Endodermal cell (in vitro differentiated cells): ENCODE results near the gene ECHS1. TPM values are rescaled to one million over a fixed set of nuclear protein-coding genes. Genes with fewer than 3 reads are reported as not detected.

Source experiments
- DNase-seq: peaks from one replicate; pipeline ENCODE4 v3.0.0-alpha.2; 2017
- H3K27ac ChIP-seq: 2 replicates; pipeline ENCODE4 v1.5.1; 2013; ENCODE audit warnings: mild to moderate bottlenecking, low read depth, low read length, moderate library complexity
- H3K27me3 ChIP-seq: 2 replicates; pipeline ENCODE4 v1.6.1; 2013; ENCODE audit warnings: mild to moderate bottlenecking, low read length, moderate library complexity; ENCODE audit not compliant: insufficient read depth, control insufficient read depth, poor library complexity, severe bottlenecking
- H3K36me3 ChIP-seq: 2 replicates; pipeline ENCODE4 v1.7.0; 2013; ENCODE audit warnings: mild to moderate bottlenecking, low read length, moderate library complexity; ENCODE audit not compliant: control insufficient read depth, insufficient read depth
- H3K4me1 ChIP-seq: one replicate; pipeline ENCODE4 v1.7.0; 2013; ENCODE audit warnings: low read length; ENCODE audit not compliant: control insufficient read depth, insufficient read depth
- H3K4me3 ChIP-seq: 2 replicates; pipeline ENCODE4 v1.5.1; 2013; ENCODE audit warnings: mild to moderate bottlenecking, low read length, moderate library complexity
- H3K9ac ChIP-seq: 2 replicates; pipeline ENCODE4 v1.6.1; 2013; ENCODE audit warnings: mild to moderate bottlenecking, low read length, moderate library complexity; ENCODE audit not compliant: poor library complexity, severe bottlenecking; ENCODE audit errors: extremely low read depth
- H3K9me3 ChIP-seq: 2 replicates; pipeline ENCODE4 v1.6.1; 2013; ENCODE audit warnings: mild to moderate bottlenecking, low read length, moderate library complexity; ENCODE audit not compliant: control insufficient read depth
- H3K27ac Mint-ChIP-seq: 2 replicates; pipeline ENCODE4 v1.8.0; 2020; ENCODE audit warnings: mixed read lengths
- H3K27me3 Mint-ChIP-seq: 2 replicates; pipeline ENCODE4 v1.8.0; 2021; ENCODE audit warnings: mild to moderate bottlenecking, mixed read lengths; ENCODE audit not compliant: insufficient read depth
- H3K36me3 Mint-ChIP-seq: 2 replicates; pipeline ENCODE4 v1.8.0; 2020; ENCODE audit warnings: low read depth, mixed read lengths
- H3K4me1 Mint-ChIP-seq: 2 replicates; pipeline ENCODE4 v1.8.0; 2020; ENCODE audit warnings: mixed read lengths
- H3K4me3 Mint-ChIP-seq: 2 replicates; pipeline ENCODE4 v1.8.0; 2020; ENCODE audit warnings: mild to moderate bottlenecking, moderate library complexity, mixed read lengths
- H3K9me3 Mint-ChIP-seq: 2 replicates; pipeline ENCODE4 v1.8.0; 2020; ENCODE audit warnings: mild to moderate bottlenecking, mixed read lengths
- WGBS, 2 experiments: methylation state at CpG; one replicate each; pipeline versions ENCODE4 v1.1.5 to v1.1.7; 2013; ENCODE audit warnings: missing lambda C conversion rate in 2 of 2, mixed read lengths in 1 of 2; ENCODE audit not compliant: insufficient coverage in 1 of 2, insufficient read length in 1 of 2; 5-methylcytosine and 5-hydroxymethylcytosine counted together
- total RNA-seq, 2 donors: library from RNA; stranded (reverse); fragmentation: NEBNext Ultra II Directional in 1 of 2; extraction: Animal tissue kit (Norgen Biotek cat#: 25700) in 1 of 2; gene quantifications; 2 replicates in 1 of 2; 3 replicates in 1 of 2; pipeline ENCODE4 v1.2.1, GENCODE V29; 2021
- TF ChIP-seq, protein P1 (sequence below): fragments of 200-600 bp; sonication (generic); conservative IDR thresholded peaks from 2 replicates; pipeline ENCODE4 v1.5.0; 2021; ENCODE audit warnings: antibody characterized with exemption, mild to moderate bottlenecking

The ECHS1 gene
- total RNA-seq, 2 donors from 2014 or later: 92.3 to 102 TPM

DNA sequence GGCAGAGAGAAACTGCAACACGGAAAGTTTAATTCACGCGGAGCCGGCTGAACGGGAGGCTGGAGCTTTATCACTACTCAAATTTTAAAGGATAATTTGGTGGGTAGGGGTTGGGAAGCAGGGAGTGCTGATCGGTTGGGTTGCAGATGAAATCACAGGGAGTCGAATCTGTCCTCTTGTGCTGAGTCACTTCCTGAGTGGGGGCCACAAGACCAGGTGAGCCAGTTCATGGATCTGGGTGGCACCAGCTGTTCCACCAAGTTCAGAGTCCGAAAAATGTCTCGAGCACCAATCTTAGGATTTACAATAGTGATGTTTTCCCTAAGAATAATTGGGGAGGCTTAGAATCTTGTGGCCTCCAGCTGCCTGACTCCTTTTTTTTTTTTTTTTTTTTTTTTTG is 29.6 kb downstream of the ECHS1 start:
- Histone ChIP-seq H3K9me3 (peaks cover under 1% of the 10 kb centered on the region), H3K27me3 (peaks cover 31% of the 10 kb centered on the region), H3K36me3 (no peaks in the 10 kb centered on the region), H3K9ac (no peak overlapping the region), H3K4me1 (no peaks in the 10 kb centered on the region), H3K4me3 (no peak overlapping the region), H3K27ac (no peak overlapping the region)
- H3K4me3 Mint-ChIP-seq: no peak overlapping the region
- H3K9me3 Mint-ChIP-seq: no peaks in the 10 kb centered on the region
- TF ChIP-seq, protein P1, sequence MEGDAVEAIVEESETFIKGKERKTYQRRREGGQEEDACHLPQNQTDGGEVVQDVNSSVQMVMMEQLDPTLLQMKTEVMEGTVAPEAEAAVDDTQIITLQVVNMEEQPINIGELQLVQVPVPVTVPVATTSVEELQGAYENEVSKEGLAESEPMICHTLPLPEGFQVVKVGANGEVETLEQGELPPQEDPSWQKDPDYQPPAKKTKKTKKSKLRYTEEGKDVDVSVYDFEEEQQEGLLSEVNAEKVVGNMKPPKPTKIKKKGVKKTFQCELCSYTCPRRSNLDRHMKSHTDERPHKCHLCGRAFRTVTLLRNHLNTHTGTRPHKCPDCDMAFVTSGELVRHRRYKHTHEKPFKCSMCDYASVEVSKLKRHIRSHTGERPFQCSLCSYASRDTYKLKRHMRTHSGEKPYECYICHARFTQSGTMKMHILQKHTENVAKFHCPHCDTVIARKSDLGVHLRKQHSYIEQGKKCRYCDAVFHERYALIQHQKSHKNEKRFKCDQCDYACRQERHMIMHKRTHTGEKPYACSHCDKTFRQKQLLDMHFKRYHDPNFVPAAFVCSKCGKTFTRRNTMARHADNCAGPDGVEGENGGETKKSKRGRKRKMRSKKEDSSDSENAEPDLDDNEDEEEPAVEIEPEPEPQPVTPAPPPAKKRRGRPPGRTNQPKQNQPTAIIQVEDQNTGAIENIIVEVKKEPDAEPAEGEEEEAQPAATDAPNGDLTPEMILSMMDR: no peak
- no peak for DNase-seq
- H3K27ac Mint-ChIP-seq: no peak overlapping the region
- 88 to 92% methylated on average over 9 of the region's 9 CpGs for WGBS, 2 experiments
- H3K27me3 Mint-ChIP-seq: peaks cover 29% of the 10 kb centered on the region
- H3K4me1 Mint-ChIP-seq: no peaks in the 10 kb centered on the region
- H3K36me3 Mint-ChIP-seq: no peaks in the 10 kb centered on the region

DNA sequence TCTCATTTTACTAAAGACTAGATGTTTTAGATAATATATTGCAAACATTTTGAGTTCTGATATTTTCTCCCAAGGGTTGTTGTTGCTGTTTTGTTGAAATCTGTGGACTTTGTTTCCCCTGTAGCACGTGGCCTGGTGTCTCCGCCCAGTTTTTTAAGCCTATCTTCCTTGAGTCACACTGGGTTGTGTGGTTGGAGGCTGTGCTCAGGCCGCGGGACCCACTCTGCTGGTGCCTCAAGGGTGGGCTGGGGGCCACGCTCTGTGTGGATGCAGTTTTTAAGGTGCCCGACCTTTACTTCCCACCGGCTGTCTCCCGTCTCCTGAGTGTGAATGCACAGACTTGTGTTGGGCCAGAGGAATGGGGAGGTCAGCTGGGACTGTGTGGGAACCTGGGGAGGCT is 30.2 kb downstream of the ECHS1 start:
- Mint-ChIP-seq H3K4me3 (no peak overlapping the region), H3K27me3 (peaks cover 29% of the 10 kb centered on the region), H3K4me1 (no peaks in the 10 kb centered on the region), H3K27ac (no peak overlapping the region), H3K36me3 (no peaks in the 10 kb centered on the region), H3K9me3 (no peaks in the 10 kb centered on the region)
- no peak for DNase-seq
- H3K36me3 ChIP-seq: no peaks in the 10 kb centered on the region
- H3K4me1 ChIP-seq: no peaks in the 10 kb centered on the region
- peaks cover 7% of the 10 kb centered on the region for H3K9me3 ChIP-seq
- TF ChIP-seq, protein P1: no peak
- H3K27ac ChIP-seq: no peak overlapping the region
- no peak overlapping the region for H3K9ac ChIP-seq
- H3K4me3 ChIP-seq: no peak overlapping the region
- peaks cover 38% of the 10 kb centered on the region for H3K27me3 ChIP-seq
- WGBS, 2 experiments: 85 to 90% methylated on average over 3 to 8 of the region's 8 CpGs

DNA sequence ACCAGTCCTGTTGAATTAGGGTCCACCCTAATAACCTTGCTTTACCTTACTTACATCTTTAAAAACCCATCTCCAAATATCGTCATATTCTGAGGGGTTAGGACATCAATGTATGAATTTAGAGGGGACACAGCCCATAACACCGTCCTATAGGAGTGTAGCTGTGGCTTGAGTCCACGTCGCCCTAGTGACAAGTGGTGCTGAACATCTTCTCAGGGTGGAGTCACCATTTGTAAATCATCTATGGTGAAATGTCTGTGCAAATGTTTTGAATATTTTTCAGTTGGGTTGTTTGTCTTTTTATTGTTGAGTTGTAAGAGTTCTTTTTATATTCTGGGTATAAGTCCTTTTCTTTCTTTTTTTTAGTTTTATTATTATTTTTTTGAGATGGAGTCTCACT is 31.2 kb downstream of the ECHS1 start:
- no peaks in the 10 kb centered on the region for H3K9me3 Mint-ChIP-seq
- H3K36me3 ChIP-seq: no peaks in the 10 kb centered on the region
- no peak overlapping the region for H3K4me3 Mint-ChIP-seq
- DNase-seq: no peak
- no peak overlapping the region for H3K4me3 ChIP-seq
- H3K27me3 ChIP-seq: peaks cover 47% of the 10 kb centered on the region
- no peak overlapping the region for H3K9ac ChIP-seq
- no peak overlapping the region for H3K27ac ChIP-seq
- peaks cover 11% of the 10 kb centered on the region for H3K9me3 ChIP-seq
- H3K27me3 Mint-ChIP-seq: peaks cover 29% of the 10 kb centered on the region
- WGBS, 2 experiments: 83 to 100% methylated on average over 3 to 4 of the region's 4 CpGs
- H3K36me3 Mint-ChIP-seq: no peaks in the 10 kb centered on the region
- TF ChIP-seq, protein P1: no peak
- H3K4me1 ChIP-seq: no peaks in the 10 kb centered on the region
- H3K27ac Mint-ChIP-seq: no peak overlapping the region
- H3K4me1 Mint-ChIP-seq: no peaks in the 10 kb centered on the region
